ENCODE data around the gene CREBZF.

GRCh38 chr11:85666687-85667086 is 1.8 kb upstream of the CREBZF start:
- TF ChIP-seq EZH2 (IDR thresholded peaks at IDR 0.05) (no peak), EZH2phosphoT487 (IDR thresholded peaks at IDR 0.05) (no peak)
- TF ChIP-seq, protein P1, sequence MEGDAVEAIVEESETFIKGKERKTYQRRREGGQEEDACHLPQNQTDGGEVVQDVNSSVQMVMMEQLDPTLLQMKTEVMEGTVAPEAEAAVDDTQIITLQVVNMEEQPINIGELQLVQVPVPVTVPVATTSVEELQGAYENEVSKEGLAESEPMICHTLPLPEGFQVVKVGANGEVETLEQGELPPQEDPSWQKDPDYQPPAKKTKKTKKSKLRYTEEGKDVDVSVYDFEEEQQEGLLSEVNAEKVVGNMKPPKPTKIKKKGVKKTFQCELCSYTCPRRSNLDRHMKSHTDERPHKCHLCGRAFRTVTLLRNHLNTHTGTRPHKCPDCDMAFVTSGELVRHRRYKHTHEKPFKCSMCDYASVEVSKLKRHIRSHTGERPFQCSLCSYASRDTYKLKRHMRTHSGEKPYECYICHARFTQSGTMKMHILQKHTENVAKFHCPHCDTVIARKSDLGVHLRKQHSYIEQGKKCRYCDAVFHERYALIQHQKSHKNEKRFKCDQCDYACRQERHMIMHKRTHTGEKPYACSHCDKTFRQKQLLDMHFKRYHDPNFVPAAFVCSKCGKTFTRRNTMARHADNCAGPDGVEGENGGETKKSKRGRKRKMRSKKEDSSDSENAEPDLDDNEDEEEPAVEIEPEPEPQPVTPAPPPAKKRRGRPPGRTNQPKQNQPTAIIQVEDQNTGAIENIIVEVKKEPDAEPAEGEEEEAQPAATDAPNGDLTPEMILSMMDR (IDR thresholded peaks at IDR 0.05): no peak

Measured in neural progenitor cell (in vitro differentiated cells).